ENCODE results near the gene GSN.

The GSN gene

DNA sequence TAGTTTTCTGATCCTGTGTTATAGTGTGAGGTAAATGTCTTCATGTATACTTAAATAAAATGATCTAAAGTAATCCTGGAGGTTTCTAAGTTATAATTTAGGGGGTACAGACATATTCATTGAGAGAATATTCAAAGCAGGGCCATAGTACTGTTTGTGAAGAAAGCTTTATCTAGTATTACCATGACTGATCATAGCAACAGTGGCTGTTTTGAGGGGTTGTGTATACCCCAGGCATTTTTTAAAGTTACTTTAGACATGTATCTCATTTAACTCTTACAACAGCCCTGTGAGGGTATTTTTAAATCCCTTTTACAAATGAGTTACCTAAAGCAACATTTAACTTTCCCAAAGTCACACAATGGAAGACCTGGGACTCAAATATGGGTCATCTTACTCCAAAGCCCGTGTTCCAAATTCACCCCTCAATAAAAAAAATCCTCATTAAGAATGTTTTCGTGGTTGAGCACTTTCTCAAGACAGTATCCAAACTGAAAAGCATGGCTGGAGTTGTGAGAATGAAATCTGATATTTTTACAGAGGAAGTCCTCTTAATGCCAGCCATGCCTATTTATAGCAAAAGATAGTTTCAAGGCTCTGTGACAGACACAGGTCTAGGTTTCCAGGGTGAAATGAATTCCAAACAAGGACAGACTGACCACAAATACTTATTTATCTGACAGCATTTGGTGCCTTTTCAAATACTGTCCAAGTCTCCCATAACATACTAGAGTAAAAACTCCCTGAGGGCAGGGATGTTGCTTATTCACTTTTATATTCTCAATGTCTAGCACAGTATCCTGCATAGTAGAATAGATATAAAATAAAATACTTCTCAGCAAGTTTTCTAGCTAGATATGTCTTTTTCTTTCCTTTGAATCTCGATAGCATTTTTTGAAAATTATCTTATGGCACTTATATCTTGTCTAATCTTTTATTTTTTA lies 91.7 kb downstream of the GSN start:
- no peak for DNase-seq

DNA sequence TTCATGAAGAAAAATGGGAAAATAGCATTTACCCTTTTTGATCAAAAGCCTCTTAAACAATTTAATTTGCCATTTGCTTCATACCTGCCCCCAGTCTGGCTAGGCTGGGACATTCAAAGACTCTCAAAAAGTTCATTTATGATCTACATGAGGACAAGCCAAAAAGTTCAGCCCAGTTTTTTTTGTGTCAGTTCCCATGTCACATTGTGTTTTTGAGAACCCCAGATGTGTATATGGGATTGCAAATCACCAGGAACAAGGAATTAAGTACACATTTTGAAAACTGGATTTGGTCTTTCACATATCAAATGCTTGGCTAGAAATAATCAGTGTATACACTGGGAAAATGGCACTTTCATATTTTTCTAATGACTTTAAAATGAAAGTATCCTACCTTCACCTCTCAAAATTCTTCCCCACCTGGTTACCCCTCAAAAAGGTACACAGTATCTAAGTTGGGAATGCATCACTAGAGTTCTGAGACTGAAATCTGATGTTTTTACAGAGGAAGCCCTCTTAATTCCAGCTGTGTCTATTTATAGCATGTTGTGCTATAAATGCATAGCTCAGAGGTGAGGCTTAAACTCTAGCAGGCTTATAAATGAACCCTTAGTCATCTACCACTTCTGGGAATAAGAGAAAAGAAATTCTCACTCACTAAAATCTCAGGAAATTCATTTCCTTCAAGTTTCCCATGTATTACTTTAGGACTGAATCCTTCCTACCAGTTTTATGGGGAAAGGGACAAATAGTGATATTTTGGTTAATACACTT lies 92.8 kb downstream of the GSN start:
- no peak for DNase-seq

DNA sequence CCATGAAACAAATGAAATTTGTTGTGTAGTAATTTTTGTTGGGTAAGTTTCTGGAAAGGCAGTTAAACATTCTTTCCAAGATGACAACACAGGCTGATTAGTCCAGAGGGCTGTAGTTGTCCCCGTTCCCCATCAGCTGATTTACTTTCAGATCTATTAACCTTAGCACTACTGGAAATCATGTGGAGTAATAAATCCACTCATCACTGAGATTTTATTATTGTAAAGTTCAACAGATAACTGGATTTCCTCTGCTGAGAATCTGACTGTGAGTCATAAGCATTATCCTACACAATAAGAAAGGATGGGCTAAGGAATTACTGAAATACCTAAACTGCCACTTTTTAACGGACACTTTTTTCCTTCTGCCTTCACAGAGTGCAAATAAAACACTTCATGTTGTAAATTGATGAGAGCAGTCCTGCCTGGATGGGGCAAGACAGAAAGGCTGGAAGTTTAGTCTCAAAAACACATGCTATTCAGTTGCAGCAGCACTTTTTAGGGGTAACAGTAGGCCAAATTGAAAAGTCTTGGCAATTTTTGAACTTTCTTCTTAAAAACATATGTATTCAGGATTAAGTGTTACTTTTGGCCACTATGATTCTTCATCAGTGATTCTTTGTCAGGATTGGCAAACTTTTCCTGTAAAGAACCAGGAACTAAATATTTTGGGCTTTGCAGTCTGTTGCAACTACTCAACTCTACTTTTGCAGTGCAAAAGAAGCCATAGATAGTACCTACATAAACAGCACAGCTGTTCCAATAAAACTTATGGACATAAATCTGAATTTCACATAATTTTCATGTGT lies 95.1 kb downstream of the GSN start:
- DNase-seq: no peak

DNA sequence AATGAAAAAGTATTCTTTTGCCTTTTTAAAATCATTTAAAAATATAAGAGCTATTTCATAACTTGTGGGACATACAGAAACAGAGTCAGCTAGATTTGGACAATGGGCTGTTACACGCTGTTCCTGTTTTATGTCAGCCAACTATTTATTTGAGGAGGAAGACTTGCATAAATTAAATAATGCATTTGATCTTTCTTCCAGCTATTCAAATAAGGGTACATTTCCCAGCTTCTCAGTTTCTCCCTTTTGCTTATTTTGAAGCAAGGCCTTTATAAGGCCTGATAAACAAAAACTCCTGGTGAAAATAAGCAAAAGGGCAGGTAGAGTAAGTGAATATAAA lies 95.6 kb downstream of the GSN start:
- DNase-seq: no peak

- DNase-seq: no peak
Measured at GRCh38 chr9:121364077-121364476, 96.1 kb downstream of the GSN start.

DNA sequence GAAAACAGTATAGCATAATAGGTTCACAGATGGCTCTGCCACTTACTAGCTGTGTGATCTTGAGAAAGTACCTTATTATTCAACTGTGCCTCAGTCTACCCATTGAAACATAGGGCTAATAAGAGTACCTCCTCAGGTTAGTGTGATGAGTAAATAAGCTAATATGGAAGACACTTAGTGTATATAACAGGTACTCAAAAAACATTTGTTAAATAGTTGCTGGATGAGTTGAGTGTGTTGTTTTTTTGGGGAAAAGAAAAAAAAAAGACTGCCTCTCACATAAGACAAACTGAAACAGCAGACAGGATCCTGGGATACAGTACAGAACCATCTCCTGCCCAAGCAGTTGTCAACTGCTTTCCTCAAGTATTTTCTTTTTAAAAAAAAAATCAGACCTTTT lies 96.9 kb downstream of the GSN start:
- no peak for DNase-seq

DNA sequence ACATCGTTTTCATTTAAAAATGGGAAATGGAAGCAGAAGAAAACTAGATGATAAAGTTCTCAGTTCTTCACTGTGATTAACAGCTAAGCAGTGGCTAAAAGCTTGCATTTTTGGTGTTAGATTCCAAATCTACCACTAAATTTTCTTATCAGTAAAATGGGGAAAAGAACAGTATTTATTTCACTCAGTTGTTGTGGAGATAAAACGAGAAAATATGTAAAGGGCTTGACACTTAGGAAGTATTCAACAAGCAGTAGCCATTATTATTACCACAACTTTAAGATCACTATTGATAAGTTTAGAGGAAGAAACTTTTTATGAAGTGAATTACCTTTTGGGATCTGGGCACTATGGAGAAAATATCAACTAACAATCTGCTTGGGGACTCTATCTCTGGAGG lies 97.6 kb downstream of the GSN start:
- no peak for DNase-seq

DNA sequence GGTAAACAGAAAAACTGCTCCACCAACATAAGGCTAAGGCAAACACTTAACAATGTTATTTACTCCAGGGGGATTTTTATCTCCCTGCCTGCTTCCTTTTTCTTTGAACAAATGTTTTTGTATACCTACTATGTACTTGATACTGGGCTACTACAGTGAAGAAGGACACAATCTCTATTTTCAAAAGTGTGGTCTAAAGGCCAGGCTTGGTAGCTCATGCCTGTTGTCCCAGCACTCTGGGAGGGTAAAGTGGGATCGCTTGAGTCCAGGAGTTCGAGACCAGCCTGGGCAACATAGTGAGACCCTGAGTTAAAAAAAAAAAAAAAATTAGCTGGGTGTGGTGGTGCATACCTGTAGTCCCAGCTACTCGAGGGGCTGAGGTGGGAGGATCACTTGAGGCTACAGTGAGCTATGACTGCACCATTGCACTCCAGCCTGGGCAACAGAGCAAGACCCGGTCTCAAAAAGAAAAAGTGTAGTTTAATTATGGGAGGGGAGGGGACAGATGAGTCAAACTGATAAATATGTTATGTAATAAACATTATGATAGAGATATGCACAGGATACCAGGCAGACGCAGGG lies 98.7 kb downstream of the GSN start:
- no peak for DNase-seq

DNA sequence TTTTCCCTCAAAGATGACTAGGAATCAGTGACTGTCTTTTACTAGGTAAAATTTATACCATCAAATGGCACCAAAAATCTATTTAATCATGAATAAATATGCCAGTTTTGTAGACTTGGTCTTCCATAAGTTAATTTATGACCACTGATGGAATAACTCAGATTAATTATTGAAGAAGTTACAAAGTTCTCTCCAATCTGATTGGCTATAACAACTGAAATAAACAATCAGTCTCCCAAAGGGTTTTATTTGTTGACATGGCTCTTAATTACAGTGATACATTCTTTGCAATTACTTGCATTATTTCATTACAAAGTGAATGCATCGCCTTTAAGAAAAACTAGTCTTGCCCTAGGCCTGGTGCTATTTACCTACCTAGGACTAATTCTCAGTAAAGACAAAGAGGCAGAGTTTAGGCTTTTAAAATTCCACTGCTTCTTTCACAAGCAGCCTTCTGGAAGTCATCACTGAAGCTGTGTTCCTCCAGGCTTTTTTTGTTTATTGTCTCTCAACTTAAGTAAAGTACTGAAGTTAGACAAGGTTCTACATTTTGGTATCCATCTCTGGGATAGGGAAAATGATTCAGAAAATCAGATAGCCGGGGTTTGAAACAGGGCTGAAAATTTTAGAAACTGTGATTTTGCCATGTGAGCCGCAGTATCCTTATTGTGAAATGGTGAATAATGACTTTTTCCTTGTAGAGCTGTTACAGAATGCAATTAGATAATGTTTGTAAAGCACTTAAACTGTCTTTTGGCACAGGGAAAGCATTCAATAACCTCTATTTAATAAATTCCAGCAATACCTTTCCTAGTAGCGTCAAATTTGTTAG lies 99.6 kb downstream of the GSN start:
- no peak for DNase-seq

GRCh38 chr9:121368138-121368522 lies 100.2 kb downstream of the GSN start:
- DNase-seq: no peak

GRCh38 chr9:121368745-121369144 lies 100.8 kb downstream of the GSN start:
- DNase-seq: peak in 1 of 2 donors; percentile 32

DNA sequence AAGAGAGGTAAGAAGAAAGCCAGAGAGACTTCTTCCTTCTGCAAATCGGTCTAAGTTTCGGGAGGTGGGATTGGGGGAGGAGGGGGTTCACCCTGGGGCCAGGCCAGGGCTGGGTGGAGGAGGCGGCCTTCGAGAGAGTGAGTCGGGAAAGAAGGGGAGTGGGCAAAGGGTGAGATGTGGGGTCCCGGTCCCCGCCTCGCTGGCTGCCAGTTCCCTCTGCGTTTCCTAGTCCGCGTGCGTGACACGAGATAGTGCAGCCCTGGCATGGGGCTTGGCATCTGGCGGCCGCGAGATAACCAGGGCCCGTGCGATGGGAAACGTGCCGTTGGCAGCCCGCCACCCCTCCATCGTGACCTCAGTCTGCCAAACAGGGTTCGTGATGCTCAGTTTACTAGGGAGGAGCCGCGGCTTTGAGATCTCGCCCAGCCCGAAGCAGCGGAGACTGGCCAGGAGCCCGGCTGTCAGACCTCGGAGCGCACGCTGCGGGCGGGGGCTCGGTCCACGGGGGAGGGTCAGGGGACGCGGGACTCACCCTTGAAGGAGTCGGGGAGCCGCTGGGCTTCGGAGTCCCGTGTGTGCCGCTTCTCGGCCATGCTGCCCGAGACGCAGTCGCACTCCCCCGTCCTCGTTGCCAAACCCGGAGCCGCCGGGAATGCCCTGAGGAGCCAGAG lies 101.8 kb downstream of the GSN start, which contains the start of gene STOM:
STOM (minus strand) TSS at position 656 of the 671 bp plus-strand sequence; CDS start at position 593, 63 bp downstream.
- DNase-seq: no peak

- DNase-seq: no peak
Measured at GRCh38 chr9:121371495-121372061, 103.6 kb downstream of the GSN start.

- no peak for DNase-seq
Measured at GRCh38 chr9:121372239-121373010, 104.5 kb downstream of the GSN start.

DNA sequence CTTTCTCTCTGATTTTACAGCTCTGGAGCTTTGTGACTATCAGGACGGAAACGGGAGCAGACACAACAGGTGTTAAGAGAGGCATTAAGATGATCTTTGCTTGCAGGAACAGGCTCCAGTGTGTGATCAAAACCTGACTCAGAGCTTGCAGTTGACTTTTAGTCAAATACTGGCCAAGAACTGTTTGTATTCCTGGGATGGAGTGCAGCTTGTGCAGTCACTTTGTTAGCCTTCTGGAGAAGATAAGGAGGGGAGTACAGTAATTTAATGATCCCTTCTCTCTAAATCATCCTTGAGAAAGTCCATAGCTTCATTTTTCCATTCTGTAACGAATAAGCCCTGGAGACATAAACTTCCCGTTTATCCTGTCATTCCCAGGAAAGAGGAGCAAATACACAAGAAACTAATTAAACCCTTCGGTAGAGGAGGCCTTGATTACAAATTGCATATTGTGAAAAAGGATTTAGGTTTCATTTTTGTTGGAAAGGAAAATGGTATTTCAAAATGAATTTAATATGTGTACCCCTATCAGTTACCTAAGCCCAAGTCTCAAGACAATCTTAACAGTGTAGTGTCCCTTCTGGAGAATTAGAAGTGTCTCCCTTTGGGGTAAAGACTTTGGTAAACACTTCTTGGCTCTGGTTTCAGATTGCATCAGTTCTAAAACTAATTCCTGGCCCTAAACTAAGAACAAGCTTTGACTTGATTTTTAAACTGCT lies 105.2 kb downstream of the GSN start:
- no peak for DNase-seq

DNA sequence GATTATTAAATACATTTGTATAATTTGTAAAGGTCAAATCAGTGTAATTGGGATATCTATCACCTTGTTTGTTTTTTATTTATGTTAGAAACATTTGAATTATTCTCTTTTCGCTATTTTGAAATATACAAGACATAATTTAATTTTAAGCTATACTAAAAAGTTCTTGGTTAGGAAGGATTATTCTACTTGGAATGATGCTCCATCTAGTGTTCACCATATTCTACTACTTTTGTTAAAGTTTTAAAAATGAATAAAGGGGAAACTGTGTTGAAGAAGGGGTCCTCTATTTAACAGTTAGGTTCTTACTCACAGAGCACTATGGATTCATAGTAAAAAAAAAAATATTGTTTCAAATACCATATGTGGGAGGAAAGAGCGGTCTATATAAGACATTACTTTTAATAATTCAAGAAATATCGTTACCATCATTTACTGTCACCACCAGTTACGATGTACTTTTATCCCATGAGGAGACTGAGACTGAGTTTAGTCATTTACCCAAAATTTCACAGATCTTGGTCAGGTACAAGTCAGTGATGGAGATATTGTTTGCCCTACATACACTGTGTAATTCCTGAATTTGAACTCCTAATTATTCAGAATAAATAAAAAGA lies 108.4 kb downstream of the GSN start:
- peak in 1 of 2 donors; percentile 33 for DNase-seq

GRCh38 chr9:121380846-121381245 lies 112.9 kb downstream of the GSN start:
- DNase-seq: no peak
